ENCODE results near the gene CFAP58. TPM values are rescaled to one million over a fixed set of nuclear protein-coding genes. Genes with fewer than 3 reads are reported as not detected.

The CFAP58 gene
- total RNA-seq, 1 donor from 2014 or later, result 0.55 TPM

- no peak for DNase-seq (ENCODE audit: low spot score)
Measured at GRCh38 chr10:104480797-104481196, 127.2 kb downstream of the CFAP58 start.

GRCh38 chr10:104483582-104483981 lies 129.9 kb downstream of the CFAP58 start:
- DNase-seq (ENCODE audit: low spot score), result no peak

GRCh38 chr10:104485632-104486031 lies 132.0 kb downstream of the CFAP58 start:
- DNase-seq (ENCODE audit: low spot score), result no peak

GRCh38 chr10:104486803-104487202 lies 133.2 kb downstream of the CFAP58 start:
- no peak for DNase-seq (ENCODE audit: low spot score)

- DNase-seq (ENCODE audit: low spot score), result no peak
Measured at GRCh38 chr10:104487794-104488438, 134.3 kb downstream of the CFAP58 start.

GRCh38 chr10:104488439-104488832 lies 134.8 kb downstream of the CFAP58 start:
- no peak for DNase-seq (ENCODE audit: low spot score)

- peak; percentile 61 for DNase-seq (ENCODE audit: low spot score)
Measured at GRCh38 chr10:104492329-104492940, 138.8 kb downstream of the CFAP58 start.

- no peak for DNase-seq (ENCODE audit: low spot score)
Measured at GRCh38 chr10:104498347-104499081, 144.9 kb downstream of the CFAP58 start.

GRCh38 chr10:104501449-104501848 lies 147.8 kb downstream of the CFAP58 start:
- DNase-seq (ENCODE audit: low spot score), result no peak

- no peak for DNase-seq (ENCODE audit: low spot score)
Measured at GRCh38 chr10:104501864-104502579, 148.4 kb downstream of the CFAP58 start.

- no peak for DNase-seq (ENCODE audit: low spot score)
Measured at GRCh38 chr10:104502907-104503306, 149.3 kb downstream of the CFAP58 start.

Other genes with a start within 250 kb of the CFAP58 start
- gene SFR1, start 231.7 kb upstream of the CFAP58 start, total RNA-seq, result 8.4 TPM
- gene CFAP43, start 121.5 kb upstream of the CFAP58 start, total RNA-seq, result 1.9 TPM
- 79.4 TPM for gene GSTO1, start 98.9 kb upstream of the CFAP58 start, total RNA-seq
- 47.0 TPM for gene GSTO2, start 84.6 kb upstream of the CFAP58 start, total RNA-seq
- 18.3 TPM for gene ITPRIP, start 15.4 kb upstream of the CFAP58 start, total RNA-seq

Data from ureter (tissue), 1 donor.